NT2/D1 (cell line): ENCODE measurements around the gene PPP2R1B.

Experiments
- DNase-seq: peaks from one replicate; pipeline ENCODE4 v3.0.0-alpha.2; 2011; ENCODE audit warnings: low read depth, low spot score
- H3K27me3 ChIP-seq: 2 replicates; pipeline ENCODE4 v1.6.0; 2011; ENCODE audit warnings: mild to moderate bottlenecking; ENCODE audit not compliant: insufficient read length, insufficient read depth
- H3K36me3 ChIP-seq: 2 replicates; pipeline ENCODE4 v1.6.1; 2011; ENCODE audit warnings: mild to moderate bottlenecking, low read length, mixed read lengths; ENCODE audit not compliant: insufficient read depth, insufficient read length
- H3K4me1 ChIP-seq: 2 replicates; pipeline ENCODE4 v1.5.1; 2011; ENCODE audit not compliant: insufficient read depth, insufficient read length
- H3K4me3 ChIP-seq: 2 replicates; pipeline ENCODE4 v1.5.1; 2011; ENCODE audit warnings: low read depth; ENCODE audit not compliant: insufficient read length
- H3K9ac ChIP-seq: 2 replicates; pipeline ENCODE4 v1.6.0; 2011; ENCODE audit warnings: low read depth; ENCODE audit not compliant: insufficient read length
- H3K9me3 ChIP-seq: 2 replicates; pipeline ENCODE4 v1.5.1; 2011; ENCODE audit warnings: mild to moderate bottlenecking, low read length; ENCODE audit not compliant: insufficient read depth
- SUZ12 ChIP-seq: IDR thresholded peaks from 2 replicates; pipeline ENCODE4 v1.6.1; 2011; ENCODE audit not compliant: insufficient read length, insufficient read depth; ENCODE audit errors: extremely low read depth
- YY1 ChIP-seq: IDR thresholded peaks from 2 replicates; pipeline ENCODE4 v1.6.1; 2011; ENCODE audit not compliant: insufficient read length, insufficient read depth
- ZNF274 ChIP-seq: IDR thresholded peaks from 2 replicates; pipeline ENCODE4 v1.6.1; 2011; ENCODE audit warnings: mild to moderate bottlenecking, low read depth, low read length

PPP2R1B gene

GRCh38 chr11:111730871-111731591 lies 35.2 kb downstream of the PPP2R1B start:
- no peaks in the 10 kb centered on the region for H3K9me3 ChIP-seq
- H3K36me3 ChIP-seq: peaks cover 14% of the 10 kb centered on the region
- no peak for DNase-seq
- no peaks in the 10 kb centered on the region for H3K27me3 ChIP-seq
- no peak overlapping the region for H3K4me3 ChIP-seq
- TF ChIP-seq YY1 (no peak), SUZ12 (no peak), ZNF274 (no peak)
- peaks cover 13% of the 10 kb centered on the region for H3K4me1 ChIP-seq
- H3K9ac ChIP-seq: peak overlapping the region; percentile 18

GRCh38 chr11:111729831-111730311 lies 36.3 kb downstream of the PPP2R1B start:
- Histone ChIP-seq H3K36me3 (peaks cover 19% of the 10 kb centered on the region), H3K9me3 (no peaks in the 10 kb centered on the region), H3K9ac (no peak overlapping the region), H3K4me3 (no peak overlapping the region), H3K4me1 (peaks cover 13% of the 10 kb centered on the region), H3K27me3 (no peaks in the 10 kb centered on the region)
- TF ChIP-seq SUZ12: no peak
- TF ChIP-seq YY1: no peak
- no peak for TF ChIP-seq ZNF274
- DNase-seq: no peak

GRCh38 chr11:111729071-111729830 lies 36.9 kb downstream of the PPP2R1B start:
- Histone ChIP-seq H3K4me1 (peaks cover 13% of the 10 kb centered on the region), H3K9me3 (no peaks in the 10 kb centered on the region), H3K36me3 (peaks cover 26% of the 10 kb centered on the region), H3K4me3 (no peak overlapping the region), H3K9ac (no peak overlapping the region), H3K27me3 (no peaks in the 10 kb centered on the region)
- TF ChIP-seq SUZ12: no peak
- TF ChIP-seq YY1: no peak
- TF ChIP-seq ZNF274: no peak
- DNase-seq: no peak

GRCh38 chr11:111727431-111727830 lies 38.8 kb downstream of the PPP2R1B start:
- Histone ChIP-seq H3K9me3 (no peaks in the 10 kb centered on the region), H3K27me3 (no peaks in the 10 kb centered on the region), H3K9ac (no peak overlapping the region), H3K4me1 (peaks cover 6% of the 10 kb centered on the region), H3K4me3 (no peak overlapping the region), H3K36me3 (peaks cover 42% of the 10 kb centered on the region)
- DNase-seq: no peak
- no peak for TF ChIP-seq SUZ12
- no peak for TF ChIP-seq YY1
- no peak for TF ChIP-seq ZNF274

- H3K9ac ChIP-seq: no peak overlapping the region
- no peaks in the 10 kb centered on the region for H3K9me3 ChIP-seq
- no peak overlapping the region for H3K4me3 ChIP-seq
- no peaks in the 10 kb centered on the region for H3K27me3 ChIP-seq
- no peak for DNase-seq
- TF ChIP-seq YY1 (no peak), SUZ12 (no peak), ZNF274 (no peak)
- H3K36me3 ChIP-seq: peaks cover 53% of the 10 kb centered on the region
- H3K4me1 ChIP-seq: peaks cover 5% of the 10 kb centered on the region
Measured at GRCh38 chr11:111726301-111726713, 39.9 kb downstream of the PPP2R1B start.

GRCh38 chr11:111725621-111726020 lies 40.6 kb downstream of the PPP2R1B start:
- no peak overlapping the region for H3K4me3 ChIP-seq
- peaks cover 60% of the 10 kb centered on the region for H3K36me3 ChIP-seq
- no peaks in the 10 kb centered on the region for H3K4me1 ChIP-seq
- H3K9me3 ChIP-seq: no peaks in the 10 kb centered on the region
- DNase-seq: no peak
- TF ChIP-seq YY1: no peak
- no peak for TF ChIP-seq SUZ12
- no peak for TF ChIP-seq ZNF274
- H3K9ac ChIP-seq: no peak overlapping the region
- H3K27me3 ChIP-seq: no peaks in the 10 kb centered on the region

GRCh38 chr11:111724615-111725129 lies 41.5 kb downstream of the PPP2R1B start:
- TF ChIP-seq ZNF274 (no peak), SUZ12 (no peak)
- H3K4me3 ChIP-seq: no peak overlapping the region
- no peak overlapping the region for H3K9ac ChIP-seq
- H3K36me3 ChIP-seq: peaks cover 69% of the 10 kb centered on the region
- H3K9me3 ChIP-seq: no peaks in the 10 kb centered on the region
- H3K27me3 ChIP-seq: no peaks in the 10 kb centered on the region
- no peak for DNase-seq
- no peaks in the 10 kb centered on the region for H3K4me1 ChIP-seq
